AG10803 (cell line): ENCODE measurements around the gene GFM1.
"Not testable (repeated sequence)": the region's sequence is repeated elsewhere in the genome, so short reads cannot be mapped to it uniquely, and the experiment has no call there.

Source experiments
- DNase-seq: peaks from one replicate; pipeline ENCODE4 v3.0.0; 2010; ENCODE audit warnings: low read depth
- H3K4me3 ChIP-seq: 2 replicates; pipeline ENCODE4 v1.5.1; 2011; ENCODE audit warnings: mild to moderate bottlenecking, low read length, control low read depth
- CTCF ChIP-seq: conservative IDR thresholded peaks from 2 replicates; pipeline ENCODE4 v1.5.1; 2011; ENCODE audit warnings: mild to moderate bottlenecking, low read length, control low read depth, inconsistent platforms

Gene GFM1

GRCh38 chr3:158678687-158679086 lies 34.4 kb downstream of the GFM1 start:
- H3K4me3 ChIP-seq, result no peak overlapping the region
- no peak for DNase-seq
- no peak for TF ChIP-seq CTCF

GRCh38 chr3:158679547-158680000 lies 35.2 kb downstream of the GFM1 start:
- no peak overlapping the region for H3K4me3 ChIP-seq
- TF ChIP-seq CTCF, result no peak
- peak; percentile 22 for DNase-seq

- DNase-seq, result no peak
- no peak overlapping the region for H3K4me3 ChIP-seq
- no peak for TF ChIP-seq CTCF
These were observed 36.5 kb downstream of the GFM1 start for GRCh38 chr3:158680861-158681260.

DNA sequence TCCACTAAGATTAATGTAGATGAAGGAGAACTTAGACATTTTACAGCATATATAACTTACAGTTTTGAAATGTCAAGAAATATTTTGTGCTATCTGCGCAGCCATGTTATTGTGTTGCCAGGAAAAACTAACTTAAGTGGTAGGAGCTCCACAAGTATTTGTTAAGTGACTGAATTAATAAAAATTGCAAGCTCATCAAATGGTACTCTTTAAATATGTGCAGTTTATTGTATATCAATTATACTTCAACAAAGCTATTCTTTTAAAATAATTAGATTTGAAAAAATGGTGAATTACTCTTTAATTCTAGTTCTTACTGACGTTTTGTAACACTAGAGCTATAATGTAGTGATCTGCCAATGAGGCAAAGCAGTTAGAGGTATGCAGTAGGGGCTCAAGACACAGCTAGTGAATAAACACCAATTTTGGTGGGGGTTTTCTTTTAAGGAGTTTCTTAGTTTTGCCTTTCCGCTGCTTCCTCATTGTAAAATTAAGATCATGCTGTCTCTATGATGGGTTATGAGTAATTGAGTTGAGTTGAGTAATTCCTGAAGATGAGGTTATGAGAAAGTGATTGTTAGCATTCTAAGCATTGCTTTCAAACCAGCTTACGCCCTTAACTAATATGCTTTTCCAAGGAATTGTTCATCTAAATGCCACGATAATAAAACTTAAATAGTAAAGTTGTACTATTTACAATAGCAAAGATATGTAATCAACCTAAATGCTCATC lies 39.1 kb downstream of the GFM1 start:
- no peak overlapping the region for H3K4me3 ChIP-seq
- TF ChIP-seq CTCF, result no peak
- DNase-seq, result peak; percentile 83

DNA sequence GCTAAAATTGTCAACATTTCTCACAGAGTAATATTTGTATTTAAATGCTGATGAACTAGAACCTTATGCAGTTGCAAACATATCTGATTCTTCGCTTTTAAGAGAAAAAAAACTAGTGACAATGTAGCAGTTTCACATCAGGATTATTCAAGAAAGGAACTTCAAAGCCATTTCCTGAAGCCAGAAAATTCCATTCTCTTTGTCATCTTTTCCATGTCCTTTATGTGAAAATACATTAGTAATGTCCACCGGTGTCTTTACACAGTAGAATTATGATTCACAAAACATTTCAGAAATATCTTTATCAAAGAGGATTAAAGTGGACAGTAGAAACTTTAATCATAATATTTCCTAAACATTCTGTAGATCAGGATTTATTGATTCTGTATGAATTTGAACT lies 40.8 kb downstream of the GFM1 start:
- no peak for TF ChIP-seq CTCF
- DNase-seq, result no peak
- H3K4me3 ChIP-seq, result no peak overlapping the region

GRCh38 chr3:158693866-158694456 lies 49.6 kb downstream of the GFM1 start:
- DNase-seq, H3K4me3 ChIP-seq: not testable (repeated sequence)

DNA sequence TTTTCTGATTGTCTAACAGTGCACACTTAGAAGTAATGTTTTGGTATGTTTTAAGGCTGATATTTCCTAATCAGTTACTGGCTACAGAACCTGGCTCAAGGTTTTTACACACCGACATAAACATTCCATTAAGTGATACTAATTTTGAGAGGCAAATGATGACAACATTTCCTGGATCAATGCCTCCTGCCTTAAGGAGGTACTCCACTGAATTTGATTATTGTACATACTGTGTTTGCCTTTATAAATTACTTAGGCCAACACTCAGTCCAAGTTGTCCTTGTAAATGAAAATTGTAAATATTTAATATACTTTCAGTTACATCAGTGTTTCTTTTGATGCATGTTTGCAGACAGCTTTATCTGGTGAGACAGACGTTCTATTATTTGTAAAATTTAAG lies 52.3 kb downstream of the GFM1 start:
- TF ChIP-seq CTCF, result no peak
- peak; percentile 61 for DNase-seq
- no peak overlapping the region for H3K4me3 ChIP-seq
